ENCODE measurements around the gene ORC5.
"Not testable (repeated sequence)": the region's sequence is repeated elsewhere in the genome, so short reads cannot be mapped to it uniquely, and the experiment has no call there.

ORC5 gene

GRCh38 chr7:104192434-104192833 lies 15.4 kb downstream of the ORC5 start:
- H3K4me2 ChIP-seq, result no peak overlapping the region
- no peaks in the 10 kb centered on the region for H3K79me2 ChIP-seq (ENCODE audit: insufficient read depth, low read depth)
- no peak overlapping the region for H3K9ac ChIP-seq
- no peaks in the 10 kb centered on the region for H4K20me1 ChIP-seq (ENCODE audit: insufficient read depth)
- H2AFZ ChIP-seq (ENCODE audit: low read depth), result no peak overlapping the region
- H3K27ac ChIP-seq, result no peak overlapping the region
- peaks cover 22% of the 10 kb centered on the region; the same call in 1 of the 2 replicates for H3K36me3 ChIP-seq (ENCODE audit: insufficient read depth)
- H3K27me3 ChIP-seq (ENCODE audit: insufficient read depth, low read depth), result no peaks in the 10 kb centered on the region
- TF ChIP-seq CTCF (conservative IDR thresholded peaks at IDR 0.05; ENCODE audit: low read depth, low read length), result no peak
- no peak overlapping the region for H3K4me3 ChIP-seq (IDR thresholded peaks at IDR 0.05; ENCODE audit: insufficient read depth, low read depth, low read length)
- no peaks in the 10 kb centered on the region for H3K4me1 ChIP-seq (ENCODE audit: low read depth, poor library complexity, severe bottlenecking)

GRCh38 chr7:104185346-104185745 lies 22.5 kb downstream of the ORC5 start:
- Histone ChIP-seq H3K4me2 (no peak overlapping the region), H3K4me1 (ENCODE audit: low read depth, poor library complexity, severe bottlenecking) (no peaks in the 10 kb centered on the region), H3K79me2 (ENCODE audit: insufficient read depth, low read depth) (no peaks in the 10 kb centered on the region), H2AFZ (ENCODE audit: low read depth) (no peak overlapping the region), H4K20me1 (ENCODE audit: insufficient read depth) (no peaks in the 10 kb centered on the region), H3K9ac (no peak overlapping the region), H3K4me3 (IDR thresholded peaks at IDR 0.05; ENCODE audit: insufficient read depth, low read depth, low read length) (no peak overlapping the region), H3K36me3 (ENCODE audit: insufficient read depth) (peaks cover 30% of the 10 kb centered on the region; the same call in 1 of the 2 replicates), H3K27ac (no peak overlapping the region), H3K27me3 (ENCODE audit: insufficient read depth, low read depth) (no peaks in the 10 kb centered on the region)
- TF ChIP-seq CTCF (conservative IDR thresholded peaks at IDR 0.05; ENCODE audit: low read depth, low read length), result no peak

GRCh38 chr7:104179178-104179577 lies 28.6 kb downstream of the ORC5 start:
- Histone ChIP-seq H3K4me1 (ENCODE audit: low read depth, poor library complexity, severe bottlenecking) (no peaks in the 10 kb centered on the region), H3K4me2 (no peak overlapping the region), H3K36me3 (ENCODE audit: insufficient read depth) (peaks cover 9% of the 10 kb centered on the region; the same call in 1 of the 2 replicates), H3K79me2 (ENCODE audit: insufficient read depth, low read depth) (no peaks in the 10 kb centered on the region), H4K20me1 (ENCODE audit: insufficient read depth) (no peaks in the 10 kb centered on the region), H3K9ac (no peak overlapping the region), H3K27me3 (ENCODE audit: insufficient read depth, low read depth) (no peaks in the 10 kb centered on the region), H2AFZ (ENCODE audit: low read depth) (no peak overlapping the region), H3K27ac (no peak overlapping the region), H3K4me3 (IDR thresholded peaks at IDR 0.05; ENCODE audit: insufficient read depth, low read depth, low read length) (no peak overlapping the region)
- no peak for TF ChIP-seq CTCF (conservative IDR thresholded peaks at IDR 0.05; ENCODE audit: low read depth, low read length)

DNA sequence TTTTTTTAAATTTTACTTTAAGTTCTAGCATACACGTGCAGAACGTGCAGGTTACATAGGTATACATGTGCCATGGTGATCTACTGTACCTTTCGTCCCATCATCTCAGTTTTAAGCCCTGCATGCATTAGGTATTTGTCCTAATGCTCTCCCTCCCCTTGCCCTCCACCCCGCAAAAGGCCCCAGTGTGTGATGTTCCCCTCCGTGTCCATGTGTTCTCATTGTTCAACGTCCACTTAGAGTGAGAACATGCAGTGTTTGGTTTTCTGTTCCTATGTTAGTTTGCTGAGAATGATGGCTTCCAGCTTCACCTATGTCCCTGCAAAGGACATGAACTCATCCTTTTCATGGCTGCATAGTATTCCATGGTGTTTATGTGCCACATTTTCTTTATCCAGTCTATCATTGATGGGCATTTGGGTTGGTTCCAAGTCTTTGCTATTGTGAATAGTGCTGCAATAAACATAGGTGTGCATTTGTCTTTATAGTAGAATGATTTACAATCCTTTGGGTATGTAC lies 30.2 kb downstream of the ORC5 start:
- H3K4me3 ChIP-seq (IDR thresholded peaks at IDR 0.05; ENCODE audit: insufficient read depth, low read depth, low read length); H3K36me3 ChIP-seq (ENCODE audit: insufficient read depth); H3K27ac ChIP-seq; H2AFZ ChIP-seq (ENCODE audit: low read depth); H3K27me3 ChIP-seq (ENCODE audit: insufficient read depth, low read depth); H4K20me1 ChIP-seq (ENCODE audit: insufficient read depth); H3K4me1 ChIP-seq (ENCODE audit: low read depth, poor library complexity, severe bottlenecking); H3K4me2 ChIP-seq; H3K79me2 ChIP-seq (ENCODE audit: insufficient read depth, low read depth); H3K9ac ChIP-seq: not testable (repeated sequence)

GRCh38 chr7:104176332-104176731 lies 31.5 kb downstream of the ORC5 start:
- Histone ChIP-seq H3K27ac (no peak overlapping the region), H3K9ac (no peak overlapping the region), H3K4me3 (IDR thresholded peaks at IDR 0.05; ENCODE audit: insufficient read depth, low read depth, low read length) (no peak overlapping the region), H3K4me2 (no peak overlapping the region), H4K20me1 (ENCODE audit: insufficient read depth) (no peaks in the 10 kb centered on the region), H3K79me2 (ENCODE audit: insufficient read depth, low read depth) (no peaks in the 10 kb centered on the region), H3K36me3 (ENCODE audit: insufficient read depth) (no peaks in the 10 kb centered on the region), H2AFZ (ENCODE audit: low read depth) (no peak overlapping the region), H3K27me3 (ENCODE audit: insufficient read depth, low read depth) (no peaks in the 10 kb centered on the region), H3K4me1 (ENCODE audit: low read depth, poor library complexity, severe bottlenecking) (no peaks in the 10 kb centered on the region)
- TF ChIP-seq CTCF (conservative IDR thresholded peaks at IDR 0.05; ENCODE audit: low read depth, low read length), result no peak

Measured in KMS-11 (cell line).